ENCODE results near the gene ARID5B.
"Not testable (repeated sequence)": the region's sequence is repeated elsewhere in the genome, so short reads cannot be mapped to it uniquely, and the experiment has no call there.

The ARID5B gene

GRCh38 chr10:62021978-62022802, 120.7 kb downstream of the ARID5B start:
- DNase-seq (ENCODE audit: extremely low spot score, insufficient read length, low read depth) = no peak
- FAIRE-seq = peak; percentile 60

- DNase-seq (ENCODE audit: extremely low spot score, insufficient read length, low read depth) = no peak
- no peak for FAIRE-seq
Measured at GRCh38 chr10:62022830-62023229, 121.3 kb downstream of the ARID5B start.

GRCh38 chr10:62023329-62023728, 121.8 kb downstream of the ARID5B start:
- FAIRE-seq (no peak), DNase-seq (ENCODE audit: extremely low spot score, insufficient read length, low read depth) (no peak)

GRCh38 chr10:62024026-62024701, 122.7 kb downstream of the ARID5B start:
- DNase-seq (ENCODE audit: extremely low spot score, insufficient read length, low read depth) = no peak
- no peak for FAIRE-seq

DNA sequence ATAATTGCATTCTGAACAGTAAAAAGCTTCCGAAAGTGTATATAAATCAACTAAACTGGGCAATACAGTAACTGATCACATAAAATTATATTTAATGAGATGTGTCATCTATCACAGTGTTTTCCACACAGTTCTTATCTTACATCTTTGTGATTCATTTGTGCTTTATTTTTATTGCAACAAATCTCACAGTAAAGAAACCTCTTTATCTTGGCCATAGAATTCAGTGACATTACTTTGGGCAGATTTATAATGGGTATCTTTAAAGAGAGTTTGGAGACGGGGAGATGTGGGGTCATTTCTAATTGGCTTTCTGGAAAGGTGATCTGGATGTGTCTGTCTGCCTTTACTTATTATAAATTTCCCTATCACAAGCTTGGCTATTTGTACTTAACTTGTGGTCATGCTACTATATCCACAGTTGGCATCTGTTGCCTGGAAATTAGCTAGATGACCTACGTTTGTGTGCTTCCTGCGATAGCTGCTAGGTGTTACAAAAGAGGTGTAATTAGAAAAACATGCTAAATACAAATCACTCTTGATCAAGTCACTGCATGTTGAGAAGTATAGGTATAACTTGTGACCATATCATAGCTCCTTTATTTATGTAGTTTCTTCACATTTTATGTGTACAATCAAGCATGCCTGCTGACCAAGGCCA, 123.8 kb downstream of the ARID5B start:
- DNase-seq (ENCODE audit: extremely low spot score, insufficient read length, low read depth) (no peak), FAIRE-seq (no peak)

GRCh38 chr10:62025901-62026879, 124.7 kb downstream of the ARID5B start:
- FAIRE-seq = no peak
- DNase-seq (ENCODE audit: extremely low spot score, insufficient read length, low read depth) = no peak

DNA sequence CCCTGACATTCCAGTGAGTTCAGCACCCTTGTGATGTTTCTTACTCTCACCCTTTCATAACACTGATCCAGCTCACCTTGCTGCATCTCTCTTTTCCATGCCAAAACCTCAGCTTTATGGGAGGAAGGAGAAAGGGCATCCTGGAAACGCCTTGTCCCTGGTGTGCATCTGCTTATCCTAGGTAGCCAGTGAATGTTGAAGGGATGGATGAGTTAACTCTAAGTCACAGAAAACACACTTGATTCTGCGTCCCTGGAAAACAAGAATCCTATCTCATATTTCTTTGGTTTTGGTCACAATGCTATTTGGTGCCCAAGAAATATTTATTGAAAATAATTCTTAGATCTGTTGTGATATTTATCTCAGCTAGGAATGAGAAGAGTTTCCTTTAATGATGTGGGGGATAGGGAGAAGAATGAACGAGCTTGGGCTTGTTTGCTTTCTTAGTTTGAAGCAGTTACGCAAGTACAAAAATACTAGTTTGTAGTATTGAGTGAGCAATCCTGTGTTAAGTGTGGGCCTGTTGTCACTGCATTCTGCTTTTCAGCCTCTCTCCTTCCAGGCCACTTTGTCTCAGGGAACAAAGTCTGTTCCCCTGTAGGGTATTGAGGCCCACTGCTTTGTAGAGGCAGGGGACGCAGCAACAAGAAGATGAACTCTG, 126.5 kb downstream of the ARID5B start:
- no peak for DNase-seq (ENCODE audit: extremely low spot score, insufficient read length, low read depth)
- no peak for FAIRE-seq

GRCh38 chr10:62028502-62028842, 127.0 kb downstream of the ARID5B start:
- FAIRE-seq = not testable (repeated sequence)

DNA sequence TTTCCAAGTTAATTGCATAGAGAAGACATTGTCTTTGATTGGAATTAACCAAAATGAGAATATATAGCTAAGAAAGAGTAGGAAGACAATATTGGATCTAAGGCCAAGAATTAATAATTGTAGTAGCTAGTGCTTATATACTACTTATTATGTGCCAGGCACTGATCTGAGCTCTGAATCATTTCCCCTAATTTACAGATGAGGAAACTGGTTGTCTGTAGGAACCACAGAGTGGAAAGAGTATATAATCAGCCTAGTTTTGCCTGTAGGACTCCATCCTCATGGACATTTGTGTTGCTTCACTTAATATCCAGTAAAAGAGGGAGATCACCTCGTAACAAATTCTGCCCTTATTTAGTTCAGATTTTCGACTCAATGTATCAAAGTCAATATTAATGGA, 127.9 kb downstream of the ARID5B start:
- FAIRE-seq = no peak
- no peak for DNase-seq (ENCODE audit: extremely low spot score, insufficient read length, low read depth)

More at GRCh38 chr10:62028502-62028842, 127.0 kb downstream of the ARID5B start:
- not testable (repeated sequence) for DNase-seq (ENCODE audit: extremely low spot score, insufficient read length, low read depth)

DNA sequence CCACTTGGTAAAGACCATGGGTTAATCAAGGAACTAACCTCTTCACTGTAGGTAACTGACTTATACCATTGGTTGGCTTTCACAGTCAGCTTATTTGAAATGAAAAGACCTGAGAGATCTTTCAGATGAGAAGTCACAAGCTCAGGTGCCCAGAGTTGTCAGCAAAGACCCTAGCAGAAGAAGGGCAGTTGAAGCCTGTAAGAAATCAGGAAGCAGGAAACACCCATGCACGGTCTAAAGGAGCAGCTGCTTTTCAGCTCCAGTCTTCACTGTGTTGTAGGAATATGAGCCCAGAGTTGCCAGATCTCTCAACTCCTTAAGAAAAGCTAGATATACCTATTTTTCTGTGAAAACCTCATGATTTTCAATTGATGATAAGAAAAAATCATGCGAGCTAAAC, 130.0 kb downstream of the ARID5B start:
- no peak for DNase-seq (ENCODE audit: extremely low spot score, insufficient read length, low read depth)

DNA sequence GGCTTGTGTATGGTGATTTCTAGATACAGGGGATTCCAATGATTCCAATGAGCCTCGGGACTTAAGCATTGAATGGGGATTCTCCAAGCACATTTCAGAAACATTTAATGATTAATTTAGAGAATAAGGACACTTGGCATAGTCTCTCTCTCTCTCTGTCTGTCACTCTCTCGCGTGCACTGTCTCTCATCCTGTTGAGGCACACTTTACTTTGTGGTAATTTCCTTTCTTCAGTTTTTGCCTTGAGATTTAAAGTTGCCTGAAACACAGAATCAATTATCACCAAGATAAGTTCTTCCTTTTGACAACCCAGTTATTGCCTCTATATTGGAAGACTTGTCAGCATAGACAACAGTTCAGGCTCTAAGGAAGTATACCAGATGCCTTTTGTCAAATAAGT, 131.6 kb downstream of the ARID5B start:
- FAIRE-seq (no peak), DNase-seq (ENCODE audit: extremely low spot score, insufficient read length, low read depth) (no peak)

More for the DNA sequence above, 130.0 kb downstream of the ARID5B start:
- FAIRE-seq = no peak

DNA sequence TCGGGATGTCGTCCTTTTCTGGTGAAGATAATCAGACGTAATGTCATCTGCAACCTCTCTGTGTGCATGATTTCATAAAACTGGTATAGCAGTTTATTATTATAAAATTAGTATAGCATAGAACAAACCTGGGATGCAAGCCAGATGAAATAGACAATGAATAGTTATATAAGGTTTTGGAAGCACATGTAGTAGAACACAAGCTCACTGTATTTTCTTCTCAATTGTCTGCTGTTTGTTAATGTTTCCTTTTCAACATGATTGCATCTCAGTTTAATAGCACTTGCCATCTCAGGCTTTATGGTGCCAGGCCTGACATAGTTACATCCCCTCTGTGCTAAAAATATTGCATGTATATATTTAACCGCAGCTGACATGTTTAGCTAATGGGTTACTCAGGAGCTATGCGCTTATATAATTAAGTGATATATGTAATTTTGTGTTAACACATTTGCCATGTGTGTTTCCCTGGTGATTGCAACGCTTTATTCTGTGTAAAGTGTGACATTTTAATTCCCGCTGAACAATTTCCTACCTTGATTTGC, 132.7 kb downstream of the ARID5B start:
- DNase-seq (ENCODE audit: extremely low spot score, insufficient read length, low read depth) (no peak), FAIRE-seq (no peak)

GRCh38 chr10:62036186-62037081, 134.9 kb downstream of the ARID5B start:
- DNase-seq (ENCODE audit: extremely low spot score, insufficient read length, low read depth) (no peak), FAIRE-seq (no peak)

DNA sequence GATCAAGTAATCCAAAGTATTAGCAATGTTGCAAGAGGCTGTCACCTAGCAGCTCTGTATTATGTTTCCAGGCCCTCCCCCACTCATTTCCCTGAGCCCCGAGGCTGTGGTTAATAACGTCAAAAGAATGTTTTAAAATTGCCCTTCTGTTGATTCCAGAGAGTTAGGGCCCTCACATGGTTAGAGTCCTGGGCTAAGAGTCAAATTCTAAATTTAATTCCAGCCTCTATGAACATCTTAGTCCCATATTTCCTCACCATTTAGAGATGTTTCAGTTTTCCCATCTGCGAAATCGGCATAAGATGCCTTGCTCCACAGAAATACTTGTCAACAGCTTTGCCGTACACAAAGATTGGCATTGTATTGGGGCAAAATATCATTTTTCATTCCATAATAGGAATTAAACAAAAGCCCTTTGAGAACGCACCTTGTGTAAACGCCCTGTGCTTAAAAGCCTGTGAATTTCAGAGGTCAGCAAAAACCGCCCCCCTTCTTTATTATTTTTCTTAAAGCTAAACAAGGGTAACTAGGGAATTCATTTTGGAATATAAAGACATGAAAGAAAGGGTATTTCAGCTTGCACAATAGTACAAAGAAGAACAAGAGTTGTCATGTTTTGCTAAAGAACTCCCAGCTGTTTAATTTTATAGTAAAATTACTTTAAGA, 135.8 kb downstream of the ARID5B start:
- DNase-seq (ENCODE audit: extremely low spot score, insufficient read length, low read depth) = no peak
- no peak for FAIRE-seq

DNA sequence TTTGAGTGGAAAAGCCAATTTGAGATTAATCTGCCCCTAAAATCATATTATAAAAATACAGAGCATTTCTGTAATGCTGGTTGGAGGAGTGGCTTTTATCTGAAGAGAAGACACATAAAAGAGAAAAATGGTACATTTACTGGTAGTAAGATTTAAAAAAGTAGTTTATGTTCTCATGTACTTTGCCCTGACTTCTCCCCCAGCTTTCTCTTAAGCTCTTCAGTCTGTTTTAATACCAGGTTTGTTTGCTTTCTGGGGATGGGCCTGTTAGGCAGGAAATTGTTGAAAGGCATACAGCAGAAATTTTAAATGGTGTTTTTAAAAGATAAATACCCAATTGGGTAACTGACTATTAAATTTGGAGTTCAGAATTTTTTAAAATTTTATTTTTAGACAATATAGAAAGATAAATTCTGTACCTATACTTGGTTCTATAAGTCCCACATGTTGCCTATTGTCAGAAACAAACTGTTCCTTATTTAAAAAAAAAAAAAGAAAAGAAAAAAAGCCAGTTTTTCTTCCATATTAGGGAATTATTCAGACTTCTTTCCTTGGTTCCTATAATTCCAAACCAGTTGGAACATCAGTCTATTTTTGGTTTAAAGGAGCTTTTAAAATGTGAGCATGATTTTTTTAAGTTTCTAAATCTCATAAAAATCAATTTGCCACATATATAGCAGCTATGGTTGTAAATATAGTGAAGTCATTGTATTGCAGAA, 136.6 kb downstream of the ARID5B start:
- no peak for FAIRE-seq
- DNase-seq (ENCODE audit: extremely low spot score, insufficient read length, low read depth) = no peak

DNA sequence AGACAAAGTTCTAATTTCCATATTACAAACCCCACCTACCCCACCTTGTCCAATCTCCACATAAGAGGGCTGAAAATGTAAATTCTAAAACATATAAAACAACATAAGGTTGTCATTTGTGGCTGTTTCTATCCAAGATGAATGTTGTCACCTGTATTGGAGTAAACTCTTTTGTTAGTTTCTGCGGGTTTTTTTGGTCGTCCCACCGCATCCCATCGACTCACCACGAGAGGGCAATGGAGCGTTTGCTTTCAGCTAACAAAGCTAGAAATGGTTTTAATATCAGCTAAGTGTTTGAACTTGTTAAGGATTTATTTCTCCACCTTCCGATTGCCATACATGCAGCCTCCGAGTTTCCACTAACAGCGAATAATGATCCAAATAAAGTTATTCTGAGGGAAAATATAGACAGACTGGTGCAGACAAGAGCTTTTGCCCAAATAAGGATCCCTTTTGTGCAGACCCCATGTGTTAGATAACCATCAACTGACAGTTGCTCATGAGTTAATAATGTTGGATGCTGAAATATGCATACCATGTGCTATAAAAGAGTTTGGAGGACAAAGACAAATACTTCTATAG, 137.2 kb downstream of the ARID5B start:
- peak; percentile 46 for DNase-seq (ENCODE audit: extremely low spot score, insufficient read length, low read depth)
- FAIRE-seq = peak; percentile 91

GRCh38 chr10:62039954-62040353, 138.5 kb downstream of the ARID5B start:
- FAIRE-seq (peak; percentile 33), DNase-seq (ENCODE audit: extremely low spot score, insufficient read length, low read depth) (no peak)
